ENCODE measurements around the gene ADCY4.

ADCY4 gene

DNA sequence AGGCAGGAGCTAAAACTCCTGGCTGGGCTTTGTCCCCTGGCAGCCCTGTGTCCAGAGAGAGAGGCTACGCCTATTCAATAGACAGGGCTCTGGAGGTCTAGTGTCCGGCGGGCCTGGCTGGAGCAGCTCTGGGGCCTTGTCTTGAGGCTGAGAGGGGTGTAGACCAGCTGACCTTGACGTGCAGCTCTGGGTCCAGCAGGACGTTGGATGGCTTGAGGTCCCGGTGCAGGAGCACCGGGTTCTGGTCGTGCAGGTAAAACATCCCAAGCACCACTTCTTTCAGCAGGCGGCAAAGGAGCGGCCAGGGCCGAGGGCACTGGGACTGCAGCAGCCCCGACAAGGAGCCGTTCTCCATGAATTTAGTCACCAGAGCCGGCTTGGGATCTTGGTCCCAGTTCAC, 4.0 kb upstream of the ADCY4 start:
- H3K4me3 ChIP-seq (replicated peaks in 1 of 2; ENCODE audit: low read depth in 2 of 2, low read length in 2 of 2) = no peak overlapping the region
- DNase-seq (ENCODE audit: low read depth in 2 of 2) = no peak
- TF ChIP-seq, protein P1, sequence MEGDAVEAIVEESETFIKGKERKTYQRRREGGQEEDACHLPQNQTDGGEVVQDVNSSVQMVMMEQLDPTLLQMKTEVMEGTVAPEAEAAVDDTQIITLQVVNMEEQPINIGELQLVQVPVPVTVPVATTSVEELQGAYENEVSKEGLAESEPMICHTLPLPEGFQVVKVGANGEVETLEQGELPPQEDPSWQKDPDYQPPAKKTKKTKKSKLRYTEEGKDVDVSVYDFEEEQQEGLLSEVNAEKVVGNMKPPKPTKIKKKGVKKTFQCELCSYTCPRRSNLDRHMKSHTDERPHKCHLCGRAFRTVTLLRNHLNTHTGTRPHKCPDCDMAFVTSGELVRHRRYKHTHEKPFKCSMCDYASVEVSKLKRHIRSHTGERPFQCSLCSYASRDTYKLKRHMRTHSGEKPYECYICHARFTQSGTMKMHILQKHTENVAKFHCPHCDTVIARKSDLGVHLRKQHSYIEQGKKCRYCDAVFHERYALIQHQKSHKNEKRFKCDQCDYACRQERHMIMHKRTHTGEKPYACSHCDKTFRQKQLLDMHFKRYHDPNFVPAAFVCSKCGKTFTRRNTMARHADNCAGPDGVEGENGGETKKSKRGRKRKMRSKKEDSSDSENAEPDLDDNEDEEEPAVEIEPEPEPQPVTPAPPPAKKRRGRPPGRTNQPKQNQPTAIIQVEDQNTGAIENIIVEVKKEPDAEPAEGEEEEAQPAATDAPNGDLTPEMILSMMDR (IDR thresholded peaks at IDR 0.05; ENCODE audit: low read depth, low read length) = no peak

GRCh38 chr14:24337824-24338175, 2.9 kb upstream of the ADCY4 start:
- no peak overlapping the region for H3K4me3 ChIP-seq (replicated peaks in 1 of 2; ENCODE audit: low read depth in 2 of 2, low read length in 2 of 2)
- TF ChIP-seq, protein P1 (IDR thresholded peaks at IDR 0.05; ENCODE audit: low read depth, low read length) = no peak
- DNase-seq (ENCODE audit: low read depth in 2 of 2) = no peak

GRCh38 chr14:24337144-24337823, 2.4 kb upstream of the ADCY4 start:
- no peak for DNase-seq (ENCODE audit: low read depth in 2 of 2)
- H3K4me3 ChIP-seq (replicated peaks in 1 of 2; ENCODE audit: low read depth in 2 of 2, low read length in 2 of 2) = no peak overlapping the region
- TF ChIP-seq, protein P1 (IDR thresholded peaks at IDR 0.05; ENCODE audit: low read depth, low read length) = no peak

DNA sequence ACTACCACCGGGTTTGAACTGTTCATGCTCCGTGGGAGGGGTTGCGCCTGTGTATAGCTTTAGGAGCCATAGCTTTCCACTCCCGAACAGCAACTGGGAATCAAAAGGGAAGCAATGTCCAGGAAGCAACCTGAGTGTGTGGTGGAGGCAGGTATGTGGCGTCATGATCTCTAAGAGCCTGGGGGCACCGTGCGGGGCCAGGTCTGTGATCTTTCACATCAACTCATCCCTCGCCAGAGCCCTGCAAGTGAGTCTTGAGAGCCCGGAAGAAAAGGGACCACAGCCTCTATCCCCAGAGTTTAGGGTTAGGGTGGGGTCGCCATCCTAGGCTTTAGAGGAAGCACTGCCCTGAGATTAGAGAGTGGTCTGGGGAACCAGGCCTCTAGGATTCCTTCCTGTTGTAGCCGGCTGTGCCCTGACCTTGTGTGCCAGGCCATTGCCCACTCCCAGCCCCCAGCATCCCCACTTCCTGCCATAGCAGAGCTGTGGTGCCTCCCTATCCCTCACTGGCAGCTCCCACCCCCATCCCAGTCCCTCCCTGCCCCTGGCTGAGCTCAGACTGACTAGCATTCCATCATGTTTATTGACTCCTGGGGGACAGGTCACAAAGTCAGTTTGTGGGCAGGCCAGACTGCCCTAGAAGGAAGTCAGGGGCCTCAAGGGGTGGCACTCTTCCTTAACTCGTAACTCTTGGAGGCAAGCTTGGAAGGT, 745 bp upstream of the ADCY4 start:
- DNase-seq (ENCODE audit: low read depth in 2 of 2) = no peak
- no peak overlapping the region for H3K4me3 ChIP-seq (replicated peaks in 1 of 2; ENCODE audit: low read depth in 2 of 2, low read length in 2 of 2)
- TF ChIP-seq, protein P1 (IDR thresholded peaks at IDR 0.05; ENCODE audit: low read depth, low read length) = no peak

- peak; percentile 62 to 64 for DNase-seq (ENCODE audit: low read depth in 2 of 2)
- TF ChIP-seq, protein P1 (IDR thresholded peaks at IDR 0.05; ENCODE audit: low read depth, low read length) = peak; percentile 79
- no peak overlapping the region for H3K4me3 ChIP-seq (replicated peaks in 1 of 2; ENCODE audit: low read depth in 2 of 2, low read length in 2 of 2)
These were observed 2.4 kb downstream of the ADCY4 start for GRCh38 chr14:24332268-24332993.

DNA sequence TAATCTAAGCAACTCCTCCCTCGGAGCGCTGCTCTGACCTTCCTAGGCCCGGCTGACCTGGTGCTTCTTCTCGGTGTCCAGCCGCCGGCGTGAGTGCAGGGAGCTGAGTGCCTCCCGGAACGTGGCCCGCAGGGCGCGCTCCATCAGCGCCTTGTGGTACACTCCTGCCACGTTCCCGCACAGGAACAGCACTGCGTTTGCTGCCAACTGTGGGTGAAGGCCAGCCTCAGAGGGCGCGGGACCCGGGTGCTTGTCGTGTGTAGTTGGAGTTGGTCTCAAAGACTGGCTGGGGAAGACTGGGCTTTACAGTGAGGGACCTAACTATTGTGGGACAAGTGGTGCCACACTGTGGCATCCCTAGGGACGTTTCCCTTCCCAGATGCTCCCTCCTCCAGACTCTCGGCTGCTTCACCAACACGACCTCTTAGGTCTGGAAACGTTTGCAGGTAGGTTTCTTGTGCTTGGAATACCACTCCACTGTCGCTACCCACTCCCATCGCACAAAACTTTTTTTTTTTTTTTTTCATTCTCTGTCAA, 3.1 kb downstream of the ADCY4 start:
- no peak overlapping the region for H3K4me3 ChIP-seq (replicated peaks in 1 of 2; ENCODE audit: low read depth in 2 of 2, low read length in 2 of 2)
- DNase-seq (ENCODE audit: low read depth in 2 of 2) = no peak
- TF ChIP-seq, protein P1 (IDR thresholded peaks at IDR 0.05; ENCODE audit: low read depth, low read length) = no peak
